GM19043 (cell line): ENCODE results near the gene BTN3A1.
"Not testable (repeated sequence)": the region's sequence is repeated elsewhere in the genome, so short reads cannot be mapped to it uniquely, and the experiment has no call there.

ENCODE experiments used
- ATAC-seq: cut with Tn5 transposase; IDR thresholded peaks from one replicate; pipeline ENCODE4 v1.9.1; 2021; ENCODE audit warnings: low read depth; ENCODE audit not compliant: unreplicated experiment

The BTN3A1 gene

DNA sequence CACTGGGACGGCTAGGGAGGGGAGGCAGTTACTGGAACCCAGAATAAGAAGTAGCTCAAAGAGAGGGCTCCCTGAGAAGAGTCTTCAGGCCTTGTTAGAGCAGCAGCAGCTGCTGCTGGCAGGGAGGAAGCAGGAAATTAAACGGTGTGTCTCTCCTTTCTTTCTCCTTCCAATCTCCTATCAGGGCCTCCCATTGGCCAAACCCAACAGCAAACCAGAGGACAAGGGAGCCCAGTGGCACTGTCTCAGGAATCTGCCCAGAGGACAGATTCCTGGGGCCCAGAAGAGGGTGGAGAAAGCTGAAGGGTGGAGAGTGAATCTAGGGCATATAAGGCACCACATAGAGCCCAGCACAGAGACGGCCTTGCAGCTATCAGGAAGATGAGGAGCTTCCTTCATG lies 10.2 kb downstream of the BTN3A1 start:
- ATAC-seq: no peak

GRCh38 chr6:26412954-26413353 lies 10.9 kb downstream of the BTN3A1 start:
- ATAC-seq: no peak

DNA sequence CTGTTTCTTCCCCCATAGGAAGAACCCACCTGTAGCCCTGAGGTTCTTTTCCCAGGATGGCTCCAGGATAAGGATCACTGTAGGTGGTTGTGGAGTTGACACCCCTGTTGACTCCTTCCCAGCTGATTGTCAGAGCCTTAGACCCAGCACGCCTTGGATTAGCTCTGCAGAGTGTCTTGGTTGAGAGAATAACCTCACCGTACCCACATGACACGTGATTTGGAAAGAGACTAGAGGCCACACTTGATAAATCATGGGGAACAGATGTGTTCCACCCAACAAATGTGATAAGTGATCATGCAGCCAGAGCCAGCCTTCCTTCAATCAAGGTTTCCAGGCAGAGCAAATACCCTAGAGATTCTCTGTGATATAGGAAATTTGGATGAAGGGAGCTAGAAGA lies 12.2 kb downstream of the BTN3A1 start:
- ATAC-seq: no peak

GRCh38 chr6:26415036-26415614 lies 13.1 kb downstream of the BTN3A1 start:
- no peak for ATAC-seq

DNA sequence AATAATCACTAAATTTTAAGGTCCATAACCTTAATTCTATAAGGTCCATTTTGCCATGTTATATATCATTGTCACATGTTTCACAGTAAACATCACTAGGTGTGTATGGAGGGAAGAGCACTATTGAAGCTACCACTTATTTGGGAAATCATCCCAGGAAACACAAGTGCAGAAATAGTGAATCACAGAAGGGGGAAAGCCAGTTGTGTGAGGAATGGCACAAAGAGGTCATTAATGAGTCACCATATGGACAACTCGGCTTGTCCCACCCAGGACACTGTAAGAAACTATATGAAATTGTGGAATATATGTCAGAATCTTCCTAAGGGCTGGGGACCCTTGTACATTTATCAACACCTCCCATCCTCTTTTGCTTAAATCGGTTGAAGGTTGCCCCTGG lies 13.7 kb downstream of the BTN3A1 start:
- no peak for ATAC-seq

DNA sequence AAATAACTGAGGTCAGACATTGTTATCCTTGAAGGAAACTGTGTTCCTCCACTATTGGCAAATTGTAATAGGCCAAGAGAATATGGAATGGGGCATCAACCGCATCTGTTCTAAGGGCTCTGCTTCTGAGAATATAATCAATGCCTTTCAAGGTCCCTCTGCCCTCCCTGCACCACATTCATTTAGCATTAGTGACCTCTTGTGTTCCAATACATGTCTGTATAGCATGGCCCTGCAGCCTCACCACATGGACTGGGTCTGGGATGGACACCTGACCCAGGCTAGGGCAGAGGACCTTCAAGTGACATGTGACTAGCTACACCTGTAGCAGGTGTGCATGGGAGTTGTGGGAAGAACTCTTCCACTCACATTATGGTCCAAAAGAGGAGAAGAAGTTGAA lies 14.2 kb downstream of the BTN3A1 start:
- ATAC-seq: no peak

- ATAC-seq: not testable (repeated sequence)
Observed at GRCh38 chr6:26418077-26418476, 16.0 kb downstream of the BTN3A1 start.

DNA sequence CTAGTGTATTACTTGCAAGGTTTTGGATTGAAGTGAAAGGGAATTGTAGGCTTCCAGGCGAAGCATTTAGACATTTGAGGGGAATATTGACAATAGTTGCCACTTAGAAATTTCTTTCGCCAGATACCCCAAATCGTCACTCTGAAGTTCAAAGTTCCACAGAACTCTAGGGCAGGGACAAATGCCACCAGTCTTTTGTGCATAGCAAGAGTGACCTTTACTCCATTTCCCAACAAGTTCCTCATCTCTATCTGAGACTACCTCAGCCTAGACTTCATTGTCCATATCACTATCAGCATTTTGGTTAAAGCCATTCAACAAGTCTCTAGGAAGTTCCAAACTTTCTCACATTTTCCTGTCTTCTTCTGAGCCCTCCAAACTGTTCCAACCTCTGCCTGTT lies 16.7 kb downstream of the BTN3A1 start:
- not testable (repeated sequence) for ATAC-seq

GRCh38 chr6:26420688-26421171 lies 18.7 kb downstream of the BTN3A1 start:
- ATAC-seq: no peak

DNA sequence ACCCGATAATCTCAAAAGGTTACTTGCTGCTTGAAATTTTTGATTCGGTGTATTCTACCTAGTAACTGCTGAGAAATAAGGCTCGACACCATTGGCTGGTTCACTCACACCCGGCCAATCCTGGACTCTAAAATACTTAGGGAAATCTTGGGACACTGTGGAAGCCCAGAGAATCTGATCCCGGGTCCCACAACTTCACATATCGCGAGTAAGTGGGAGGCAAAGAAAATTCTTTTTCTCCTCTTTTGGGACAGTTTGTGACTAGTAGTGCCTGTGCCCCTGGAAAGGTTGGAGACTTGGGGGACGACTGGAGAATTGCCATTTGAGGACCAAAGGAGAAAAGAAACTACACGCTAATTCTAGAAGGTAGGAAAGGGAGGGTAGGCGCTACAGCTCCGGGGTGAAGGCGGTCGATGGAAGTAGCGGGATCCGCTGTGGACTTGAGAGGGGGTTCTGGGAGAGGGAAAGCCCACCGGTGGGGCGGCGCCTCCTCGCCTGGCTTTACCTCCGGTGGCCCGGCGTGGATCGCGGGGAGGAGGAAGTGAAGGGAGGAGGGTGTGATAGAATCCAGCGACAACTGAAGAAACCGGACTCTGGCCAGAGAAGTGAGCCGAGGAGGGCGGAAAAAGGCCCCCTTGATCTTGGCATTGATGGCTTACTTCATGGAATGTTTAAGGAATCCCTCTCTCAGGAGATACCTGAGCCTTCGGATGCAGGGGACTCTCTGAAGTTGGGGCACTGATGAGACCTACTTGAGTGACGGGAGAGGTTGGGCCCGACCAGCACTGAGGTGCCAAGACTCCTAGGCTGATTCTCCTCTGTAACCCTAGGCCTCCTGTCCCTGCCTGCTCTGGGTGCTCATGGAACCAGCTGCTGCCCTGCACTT lies 19.4 kb downstream of the BTN3A1 start:
- peak; percentile 91 for ATAC-seq

GRCh38 chr6:26422329-26422728 lies 20.3 kb downstream of the BTN3A1 start:
- no peak for ATAC-seq

- no peak for ATAC-seq
Observed at GRCh38 chr6:26426691-26427450, 24.8 kb downstream of the BTN3A1 start.

DNA sequence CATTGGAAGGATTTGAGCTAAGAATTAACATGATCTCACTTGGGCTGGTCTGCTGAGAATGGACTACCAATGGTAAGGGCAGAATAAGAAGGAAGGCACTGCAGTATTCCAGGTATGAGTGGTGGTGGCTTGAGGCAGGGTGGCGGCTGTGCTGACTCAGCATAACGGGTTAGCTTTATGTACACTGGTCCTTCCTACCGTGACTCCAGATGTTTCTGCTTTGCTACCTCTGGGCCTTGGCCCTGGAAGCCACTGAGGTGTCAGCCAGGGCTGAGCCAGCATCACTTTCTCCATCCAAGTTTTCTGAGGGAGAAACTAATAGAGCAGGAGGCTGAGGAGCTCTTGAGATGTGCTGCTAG lies 25.4 kb downstream of the BTN3A1 start:
- no peak for ATAC-seq

DNA sequence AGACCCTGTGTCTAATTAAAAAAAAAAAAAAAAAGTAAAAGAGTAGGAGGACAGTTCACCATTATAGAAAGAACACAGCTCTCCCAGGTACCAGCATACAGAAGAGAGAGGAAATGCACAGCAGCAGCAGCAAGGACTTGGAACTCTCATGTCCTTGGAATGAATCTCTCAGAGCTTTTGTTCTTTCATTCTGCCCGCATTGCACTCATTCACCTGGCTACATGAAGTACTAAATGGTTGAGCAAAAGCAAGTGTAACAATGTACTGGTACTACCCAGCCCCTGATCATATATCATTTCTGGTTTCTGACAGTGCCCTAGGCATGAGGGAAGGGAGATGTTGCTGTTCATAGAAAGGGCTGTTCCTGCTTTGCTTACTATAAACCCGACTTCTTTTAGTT lies 26.1 kb downstream of the BTN3A1 start:
- no peak for ATAC-seq

DNA sequence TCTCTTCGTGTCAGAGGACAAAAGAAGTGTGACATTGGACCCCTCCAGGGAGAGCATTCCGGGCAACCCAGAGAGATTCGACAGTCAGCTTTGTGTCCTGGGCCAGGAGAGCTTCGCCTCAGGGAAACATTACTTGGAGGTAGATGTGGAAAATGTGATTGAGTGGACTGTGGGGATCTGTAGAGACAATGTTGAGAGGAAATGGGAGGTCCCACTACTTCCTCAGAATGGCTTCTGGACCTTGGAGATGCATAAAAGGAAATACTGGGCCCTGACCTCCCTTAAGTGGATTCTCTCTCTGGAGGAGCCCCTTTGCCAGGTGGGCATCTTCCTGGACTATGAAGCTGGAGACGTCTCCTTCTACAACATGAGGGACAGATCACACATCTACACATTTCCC lies 28.7 kb downstream of the BTN3A1 start:
- no peak for ATAC-seq

GRCh38 chr6:26431258-26432172 lies 29.4 kb downstream of the BTN3A1 start:
- ATAC-seq: no peak

DNA sequence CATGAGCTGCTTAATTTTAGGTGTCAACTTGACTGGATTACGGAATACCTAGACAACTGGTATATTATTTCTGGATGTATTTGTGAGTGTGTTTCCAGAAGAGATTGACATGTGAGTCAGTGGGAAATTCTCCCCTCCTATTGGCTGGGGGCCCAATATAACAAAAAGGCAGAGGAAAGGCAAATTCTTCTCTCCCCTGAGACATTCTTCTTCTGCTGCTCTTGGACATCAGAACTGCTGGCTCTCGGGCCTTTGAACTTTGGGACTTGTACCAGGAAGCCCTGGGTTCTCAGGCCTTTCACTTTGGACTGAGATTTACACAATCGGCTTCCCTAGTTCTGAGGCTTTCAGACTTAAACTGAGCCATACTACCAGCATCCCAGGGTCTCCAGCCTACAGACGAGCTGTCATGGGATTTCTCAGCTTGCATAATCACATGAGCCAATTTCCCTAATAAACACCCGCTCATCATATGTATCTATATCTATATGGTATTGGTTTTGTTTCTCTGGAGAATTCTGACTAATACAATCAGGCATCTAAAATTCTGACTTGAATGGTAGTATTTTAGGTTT lies 30.6 kb downstream of the BTN3A1 start:
- ATAC-seq: no peak

GRCh38 chr6:26433680-26434079 lies 31.6 kb downstream of the BTN3A1 start:
- not testable (repeated sequence) for ATAC-seq

DNA sequence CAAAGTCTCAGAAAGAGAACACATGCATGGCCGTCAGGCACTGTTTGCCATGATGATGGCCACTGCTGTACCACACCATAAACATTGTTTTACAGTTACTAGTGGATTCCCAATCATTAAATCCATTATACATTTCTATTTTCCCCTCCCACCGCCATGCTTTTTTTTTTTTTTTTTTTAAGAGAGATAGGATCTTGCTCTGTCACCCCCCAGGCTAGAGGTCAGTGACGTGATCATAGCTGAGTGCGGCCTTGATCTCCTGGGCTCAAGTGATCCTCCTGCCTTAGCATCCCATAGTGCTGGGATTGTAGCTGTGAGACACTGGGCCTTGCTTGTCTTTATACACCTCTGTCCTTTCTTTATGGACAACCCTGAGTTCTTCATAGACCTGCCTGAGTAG lies 33.9 kb downstream of the BTN3A1 start:
- no peak for ATAC-seq

- no peak for ATAC-seq
Observed at GRCh38 chr6:26437550-26437949, 35.5 kb downstream of the BTN3A1 start.
